GM21360 (cell line): ENCODE data around the gene SAMMSON.

Experiments used
- ATAC-seq: cut with Tn5 transposase; IDR thresholded peaks from one replicate; pipeline ENCODE4 v1.9.1; 2021; ENCODE audit warnings: mild to moderate bottlenecking, moderate library complexity; ENCODE audit not compliant: unreplicated experiment

SAMMSON gene

DNA sequence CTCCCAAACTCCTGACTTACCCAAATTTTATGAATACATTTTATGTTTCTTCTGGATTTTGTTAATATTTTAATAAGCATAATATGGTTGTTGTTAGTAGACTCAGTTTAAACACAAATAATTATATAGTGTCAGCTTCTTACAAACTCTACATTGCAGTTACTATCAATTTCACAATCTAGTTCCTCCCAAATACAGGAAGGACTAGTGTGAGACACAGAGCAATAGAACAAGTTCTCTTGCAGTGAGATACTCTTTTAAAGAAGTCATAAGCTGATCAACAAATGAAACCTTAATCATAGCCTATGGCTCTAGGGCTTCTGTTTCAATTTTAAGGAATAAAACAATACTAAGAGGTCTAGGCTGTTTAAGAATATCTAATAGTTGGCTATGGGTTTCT is 86.1 kb downstream of the SAMMSON start:
- ATAC-seq = no peak

DNA sequence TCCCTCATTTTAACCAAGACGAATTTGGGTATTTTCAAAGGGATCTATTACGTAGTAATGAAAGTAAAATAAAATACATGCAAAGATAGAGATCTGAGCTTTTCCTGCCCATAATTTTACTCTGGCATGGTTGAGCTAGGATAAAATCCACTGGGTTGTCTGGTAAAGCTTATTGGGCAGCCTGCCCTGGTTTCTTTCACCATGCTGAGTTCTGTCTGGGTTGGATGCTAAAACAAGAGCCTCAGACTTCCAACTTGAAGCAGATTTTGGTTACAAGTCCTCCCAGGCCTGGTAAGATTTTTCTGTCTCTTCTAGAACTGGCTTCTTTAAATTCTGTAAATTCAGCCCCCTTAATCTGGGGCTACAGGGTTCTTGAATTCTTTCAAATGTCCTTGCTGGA is 86.8 kb downstream of the SAMMSON start:
- ATAC-seq = no peak

DNA sequence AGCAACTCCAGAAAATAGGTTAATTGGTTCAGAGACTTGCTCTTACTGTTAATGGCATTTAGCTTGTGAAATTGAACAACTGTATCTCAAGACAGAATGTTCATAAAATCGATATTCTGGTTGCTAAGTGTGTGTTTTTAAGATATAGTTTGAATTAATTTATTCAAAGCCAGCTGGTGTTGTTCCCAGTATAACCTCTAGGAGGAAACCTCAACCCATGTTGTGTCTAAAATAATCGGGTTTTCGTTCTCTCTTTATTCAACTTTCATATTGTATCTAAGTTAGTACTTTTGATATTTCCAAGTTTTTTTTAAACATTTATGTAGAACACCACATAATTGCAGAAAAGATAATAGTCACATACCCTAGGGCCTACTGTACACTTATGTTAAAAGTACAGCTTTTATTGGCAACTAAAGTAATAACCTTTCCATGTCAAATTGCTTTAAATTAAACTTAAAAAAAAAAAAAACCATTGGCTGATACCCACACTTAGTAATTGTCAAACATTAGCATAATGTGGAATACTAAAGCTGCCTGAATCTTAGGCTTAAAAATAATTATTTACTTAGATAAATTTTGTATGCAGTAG is 90.9 kb downstream of the SAMMSON start:
- no peak for ATAC-seq

DNA sequence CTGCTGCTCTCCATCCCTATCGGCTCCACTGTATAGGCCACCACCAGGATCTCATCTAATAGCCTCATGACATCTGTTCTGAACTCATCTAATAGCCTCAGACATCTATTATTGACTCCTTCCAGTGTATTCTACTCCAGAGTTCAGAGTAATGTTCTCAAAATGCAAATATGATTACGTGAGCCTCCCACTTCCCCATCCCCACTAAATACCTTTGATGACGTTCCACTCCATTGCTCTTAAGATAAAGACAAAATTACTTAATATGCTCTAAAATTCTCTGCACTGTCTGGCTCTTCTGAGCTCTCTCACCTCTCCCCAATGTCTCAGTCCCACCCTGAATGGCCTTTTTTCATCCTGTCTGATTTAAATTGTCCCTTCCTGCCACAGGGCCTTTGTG is 94.7 kb downstream of the SAMMSON start:
- ATAC-seq = no peak

DNA sequence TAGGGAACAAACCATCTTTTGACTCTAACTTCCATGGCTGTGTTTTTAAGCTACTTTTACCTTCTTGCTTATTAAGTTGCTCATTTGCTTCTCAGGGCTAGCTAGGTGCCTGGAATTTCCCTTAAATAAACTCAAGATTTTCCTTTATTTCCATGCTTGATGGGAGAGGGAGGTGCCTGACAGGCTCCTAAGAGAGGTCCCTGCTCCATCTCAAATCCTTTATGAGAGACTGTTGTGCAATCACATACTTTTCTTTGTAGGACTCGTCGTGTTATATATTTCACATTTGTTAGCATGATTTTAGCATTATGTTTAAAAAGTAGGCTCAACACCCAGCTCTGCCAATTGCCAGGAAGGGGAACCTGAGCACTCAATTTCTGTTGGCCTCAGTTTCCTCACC is 95.7 kb downstream of the SAMMSON start:
- ATAC-seq = no peak

DNA sequence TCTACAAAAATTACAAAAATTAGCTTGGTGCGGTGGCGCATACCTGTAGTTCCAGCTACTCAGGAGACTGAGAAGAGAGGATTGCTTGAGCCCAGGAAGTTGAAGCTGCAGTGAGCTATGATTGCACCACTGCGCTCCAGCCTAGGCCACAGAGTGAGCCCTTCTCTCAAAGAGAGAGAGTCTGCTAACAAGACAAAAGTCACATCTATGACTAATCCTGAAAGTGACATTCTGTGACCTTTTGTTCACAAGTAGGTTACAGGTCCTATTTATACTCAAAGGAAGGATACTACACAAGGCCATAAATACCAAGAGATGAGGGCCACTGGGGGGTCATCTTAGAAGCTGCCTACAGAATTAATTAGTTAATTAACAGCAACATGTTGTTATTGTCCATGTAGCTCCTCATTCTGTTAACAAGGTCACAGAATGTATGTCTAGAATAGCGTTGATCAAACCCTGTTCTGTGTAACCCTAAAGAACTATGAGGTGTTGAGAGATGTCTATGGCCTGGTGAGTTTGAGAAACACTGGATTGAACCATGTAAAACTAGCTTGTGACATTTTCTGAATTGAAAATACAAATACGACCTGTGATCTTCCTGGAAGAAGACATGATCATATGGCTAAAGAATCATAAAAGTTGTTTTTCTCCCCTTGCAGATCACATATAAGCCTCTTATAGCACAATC is 97.0 kb downstream of the SAMMSON start:
- peak; percentile 93 for ATAC-seq

DNA sequence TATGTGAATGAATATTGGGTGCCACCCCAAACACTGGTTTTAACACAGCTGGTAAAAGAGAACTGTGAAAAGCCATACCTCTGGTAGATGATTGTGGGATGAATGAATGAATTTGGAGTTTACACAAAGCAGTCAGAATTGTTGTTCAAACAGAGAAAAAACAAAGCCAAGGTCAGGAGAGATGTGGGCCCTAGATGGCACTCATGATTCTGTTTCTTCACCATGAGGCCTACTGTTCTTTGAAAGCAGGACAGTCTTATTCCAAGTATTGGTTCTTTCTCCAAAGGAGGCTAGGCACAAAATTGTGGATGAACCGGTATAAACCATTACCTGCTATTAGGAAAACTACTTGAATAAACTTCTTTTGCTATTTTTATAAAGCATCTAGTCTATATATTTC is 97.6 kb downstream of the SAMMSON start:
- no peak for ATAC-seq

DNA sequence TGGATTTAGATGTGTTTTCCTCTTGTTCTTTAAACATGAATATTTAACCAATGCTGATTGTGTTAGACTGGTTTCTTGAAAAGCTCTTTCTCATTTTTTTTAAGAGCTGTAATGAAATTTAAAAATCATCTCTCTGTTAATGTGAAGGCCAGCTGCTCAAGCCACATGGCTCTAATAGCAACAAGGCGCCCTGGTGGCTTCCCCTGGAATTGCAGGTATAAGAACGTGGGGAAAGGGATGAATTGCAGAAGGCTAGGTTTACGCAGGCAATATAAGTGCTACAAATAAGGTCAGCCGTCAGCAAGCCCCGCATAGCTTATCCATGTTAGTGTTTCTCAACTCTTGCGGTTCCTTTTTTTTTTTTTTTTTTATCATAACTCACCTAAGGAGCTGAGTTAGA is 108.5 kb downstream of the SAMMSON start:
- ATAC-seq = peak; percentile 78

DNA sequence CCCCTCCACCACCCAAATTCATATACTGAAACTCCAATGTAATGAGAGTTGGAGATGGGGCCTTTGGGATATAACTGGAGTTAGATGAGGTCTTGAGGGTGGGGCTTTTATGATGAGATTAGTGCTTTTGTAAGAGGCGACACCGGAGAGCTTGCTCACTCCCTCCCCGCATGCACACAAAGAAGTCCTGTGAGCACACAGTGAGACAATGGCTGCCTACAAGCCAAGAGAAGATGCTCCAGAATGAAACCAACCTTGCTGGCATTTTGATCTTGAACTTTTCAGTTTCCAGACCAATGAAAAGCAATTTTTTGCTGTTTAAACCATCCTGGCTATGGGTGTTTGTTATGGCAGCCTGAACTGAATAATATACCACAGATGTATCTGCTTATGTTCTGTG is 109.0 kb downstream of the SAMMSON start:
- ATAC-seq = no peak

DNA sequence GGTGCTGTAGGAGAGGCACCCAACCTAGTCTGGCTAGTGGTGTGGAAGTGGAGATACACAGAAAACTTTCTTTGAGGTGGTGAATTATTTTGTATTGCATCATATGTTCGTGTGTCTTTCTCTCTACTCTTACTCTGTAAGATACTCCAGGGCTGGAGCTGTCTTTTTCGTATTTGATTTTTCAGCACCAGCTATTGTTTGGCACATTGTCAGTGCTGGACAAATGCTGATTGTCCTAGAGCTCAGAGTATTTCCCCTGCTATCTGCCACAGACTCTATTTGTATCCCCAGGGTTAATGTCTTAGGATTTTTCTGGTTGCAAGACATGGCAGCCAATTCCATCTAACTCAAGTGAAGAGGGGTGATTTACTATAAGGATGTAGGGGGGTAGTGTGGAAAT is 110.5 kb downstream of the SAMMSON start:
- no peak for ATAC-seq

DNA sequence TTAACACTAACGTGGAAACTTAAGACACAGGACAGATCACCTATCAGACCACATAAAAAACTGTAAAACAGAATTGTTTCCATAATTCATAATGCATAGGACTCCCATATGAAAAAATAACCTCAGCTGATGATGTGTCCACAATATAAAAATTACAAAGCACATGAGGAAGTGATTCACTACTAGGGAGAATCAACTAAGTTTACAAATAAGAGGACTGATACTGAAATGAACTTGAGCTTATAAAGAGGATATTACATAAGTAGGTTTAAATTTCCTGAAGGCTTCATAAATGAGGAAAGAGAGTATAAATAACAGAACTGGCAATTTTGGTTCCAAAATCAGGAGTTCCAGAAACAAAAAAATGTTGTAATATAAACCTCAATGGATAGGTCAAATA is 111.9 kb downstream of the SAMMSON start:
- ATAC-seq = no peak

DNA sequence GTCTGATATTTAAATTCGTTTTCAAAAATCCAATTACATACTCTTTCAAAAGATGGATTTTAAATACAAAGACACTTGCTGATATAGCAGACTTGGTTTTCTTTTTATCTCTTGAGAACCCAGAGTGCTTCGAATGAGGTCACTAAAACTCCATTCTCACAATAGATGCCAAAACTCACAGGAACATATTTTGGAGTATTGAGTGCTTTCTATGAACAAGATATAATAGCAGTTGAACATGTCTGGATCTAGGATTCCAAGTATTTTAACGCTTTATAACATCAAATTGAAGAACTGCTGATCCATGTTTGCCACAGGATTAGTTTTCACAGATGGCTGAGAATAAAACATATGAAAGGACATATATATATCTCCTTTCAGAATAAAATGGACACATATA is 113.2 kb downstream of the SAMMSON start:
- ATAC-seq = no peak

DNA sequence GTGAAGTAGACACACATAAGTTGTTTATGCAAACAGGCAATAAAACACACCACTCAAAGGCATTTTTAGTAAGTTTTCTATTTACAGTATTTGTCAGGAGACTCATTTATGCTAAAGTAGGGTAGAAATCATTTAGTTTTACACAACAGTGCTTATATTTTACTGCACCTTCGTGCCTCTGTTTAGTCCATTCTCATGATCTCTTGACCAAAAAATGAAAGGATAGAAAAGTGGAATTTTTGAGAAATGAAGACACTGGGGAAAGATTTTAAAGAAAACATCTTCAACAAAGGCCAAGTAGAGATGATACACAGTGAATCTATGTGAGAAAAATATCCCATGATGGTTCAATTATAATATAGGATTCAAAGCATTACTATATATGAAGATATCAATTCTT is 114.9 kb downstream of the SAMMSON start:
- no peak for ATAC-seq

DNA sequence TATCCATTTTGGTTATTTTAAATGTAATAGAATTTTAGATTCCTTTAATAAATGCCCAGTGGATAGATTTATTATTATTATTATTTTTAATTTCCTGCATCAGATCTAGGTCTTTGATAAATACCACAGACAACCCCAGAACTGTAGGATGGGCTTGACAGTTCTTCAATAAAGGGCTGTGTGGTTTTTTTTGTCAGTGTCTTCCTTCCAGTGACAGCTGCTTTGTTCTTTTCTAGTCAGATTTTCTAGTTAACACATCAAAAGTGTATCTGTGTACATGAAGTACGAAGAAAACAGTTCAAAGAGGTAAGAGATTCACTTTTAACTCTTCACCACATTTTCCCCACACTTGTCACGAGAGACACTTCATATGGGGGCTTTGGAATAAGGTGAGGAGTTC is 120.3 kb downstream of the SAMMSON start:
- ATAC-seq = no peak
